Fibroblast of upper back skin (primary cell): ENCODE results near the gene SH3BP4.

ENCODE experiments used
- DNase-seq: peaks from one replicate; pipeline ENCODE4 v3.0.0-alpha.2; 2013

Gene SH3BP4

GRCh38 chr2:234983011-234983726, 31.4 kb downstream of the SH3BP4 start:
- DNase-seq: no peak

- no peak for DNase-seq
These were observed 33.9 kb downstream of the SH3BP4 start for GRCh38 chr2:234985608-234986245.

GRCh38 chr2:234986390-234986789, 34.6 kb downstream of the SH3BP4 start:
- DNase-seq: no peak

GRCh38 chr2:234986876-234987720, 35.3 kb downstream of the SH3BP4 start:
- no peak for DNase-seq

- DNase-seq: no peak
These were observed 35.9 kb downstream of the SH3BP4 start for GRCh38 chr2:234987754-234988153.

GRCh38 chr2:234988491-234988890, 36.7 kb downstream of the SH3BP4 start:
- no peak for DNase-seq

- DNase-seq: no peak
These were observed 37.4 kb downstream of the SH3BP4 start for GRCh38 chr2:234989183-234989701.

- no peak for DNase-seq
These were observed 38.5 kb downstream of the SH3BP4 start for GRCh38 chr2:234990300-234990699.

- no peak for DNase-seq
These were observed 39.5 kb downstream of the SH3BP4 start for GRCh38 chr2:234991290-234991689.

GRCh38 chr2:234991793-234992192, 40.0 kb downstream of the SH3BP4 start:
- DNase-seq: peak; percentile 57

GRCh38 chr2:234992196-234992595, 40.4 kb downstream of the SH3BP4 start:
- DNase-seq: no peak

GRCh38 chr2:234992624-234993349, 41.0 kb downstream of the SH3BP4 start:
- no peak for DNase-seq

GRCh38 chr2:234993541-234993981, 41.7 kb downstream of the SH3BP4 start:
- no peak for DNase-seq

- no peak for DNase-seq
These were observed 42.9 kb downstream of the SH3BP4 start for GRCh38 chr2:234994438-234995321.

- DNase-seq: no peak
These were observed 43.7 kb downstream of the SH3BP4 start for GRCh38 chr2:234995332-234996068.

GRCh38 chr2:234996069-234996940, 44.5 kb downstream of the SH3BP4 start:
- peak; percentile 95 for DNase-seq

- DNase-seq: no peak
These were observed 45.1 kb downstream of the SH3BP4 start for GRCh38 chr2:234996941-234997270.

- DNase-seq: no peak
These were observed 45.6 kb downstream of the SH3BP4 start for GRCh38 chr2:234997389-234997788.

- no peak for DNase-seq
These were observed 46.8 kb downstream of the SH3BP4 start for GRCh38 chr2:234998404-234999211.
